DOHH2 (cell line): ENCODE measurements around the gene ZXDA.

Experiments used
- EZH2phosphoT487 ChIP-seq: fragments of 200-600 bp; sonication (generic); IDR thresholded peaks from 2 replicates; pipeline ENCODE4 v1.6.1; 2017; ENCODE audit warnings: borderline replicate concordance, mild to moderate bottlenecking, antibody characterized with exemption, low read length, moderate library complexity, mixed read lengths
- TF ChIP-seq, protein P1 (sequence below): fragments of 200-600 bp; sonication (generic); IDR thresholded peaks from one replicate; pipeline ENCODE4 v1.5.1; 2014; ENCODE audit warnings: antibody characterized with exemption, mild to moderate bottlenecking, low read depth, low read length; ENCODE audit not compliant: poor library complexity, severe bottlenecking

DNA sequence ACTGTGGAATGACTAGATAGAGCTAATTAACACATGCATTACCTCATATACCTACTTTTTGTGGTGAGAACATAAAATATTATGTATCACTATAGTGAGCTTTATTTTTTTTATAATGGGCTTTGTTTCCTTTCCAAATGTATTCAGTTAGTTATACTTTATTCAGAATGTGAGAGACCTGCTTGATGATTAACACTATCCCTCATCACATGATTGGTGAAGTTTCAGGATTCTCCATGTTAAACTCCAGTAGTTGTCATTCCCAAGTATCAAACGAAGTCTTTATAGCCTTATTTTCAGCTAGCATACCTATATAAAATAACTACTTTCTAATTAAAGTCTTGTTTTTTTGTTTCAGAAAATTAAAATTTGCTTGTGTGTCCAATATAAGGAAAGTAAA lies 8.8 kb downstream of the ZXDA start:
- TF ChIP-seq, protein P1, sequence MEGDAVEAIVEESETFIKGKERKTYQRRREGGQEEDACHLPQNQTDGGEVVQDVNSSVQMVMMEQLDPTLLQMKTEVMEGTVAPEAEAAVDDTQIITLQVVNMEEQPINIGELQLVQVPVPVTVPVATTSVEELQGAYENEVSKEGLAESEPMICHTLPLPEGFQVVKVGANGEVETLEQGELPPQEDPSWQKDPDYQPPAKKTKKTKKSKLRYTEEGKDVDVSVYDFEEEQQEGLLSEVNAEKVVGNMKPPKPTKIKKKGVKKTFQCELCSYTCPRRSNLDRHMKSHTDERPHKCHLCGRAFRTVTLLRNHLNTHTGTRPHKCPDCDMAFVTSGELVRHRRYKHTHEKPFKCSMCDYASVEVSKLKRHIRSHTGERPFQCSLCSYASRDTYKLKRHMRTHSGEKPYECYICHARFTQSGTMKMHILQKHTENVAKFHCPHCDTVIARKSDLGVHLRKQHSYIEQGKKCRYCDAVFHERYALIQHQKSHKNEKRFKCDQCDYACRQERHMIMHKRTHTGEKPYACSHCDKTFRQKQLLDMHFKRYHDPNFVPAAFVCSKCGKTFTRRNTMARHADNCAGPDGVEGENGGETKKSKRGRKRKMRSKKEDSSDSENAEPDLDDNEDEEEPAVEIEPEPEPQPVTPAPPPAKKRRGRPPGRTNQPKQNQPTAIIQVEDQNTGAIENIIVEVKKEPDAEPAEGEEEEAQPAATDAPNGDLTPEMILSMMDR = no peak
- TF ChIP-seq EZH2phosphoT487 = no peak
